Left forelimb (tissue), 1 donor: Measurements from ENCODE around the gene HAO1.
"Not testable (repeated sequence)": the region's sequence is repeated elsewhere in the genome, so short reads cannot be mapped to it uniquely, and the experiment has no call there.

Source experiments
- DNase-seq: peaks from one replicate; pipeline ENCODE4 v3.0.0-alpha.2; 2018; ENCODE audit warnings: low spot score

The HAO1 gene

DNA sequence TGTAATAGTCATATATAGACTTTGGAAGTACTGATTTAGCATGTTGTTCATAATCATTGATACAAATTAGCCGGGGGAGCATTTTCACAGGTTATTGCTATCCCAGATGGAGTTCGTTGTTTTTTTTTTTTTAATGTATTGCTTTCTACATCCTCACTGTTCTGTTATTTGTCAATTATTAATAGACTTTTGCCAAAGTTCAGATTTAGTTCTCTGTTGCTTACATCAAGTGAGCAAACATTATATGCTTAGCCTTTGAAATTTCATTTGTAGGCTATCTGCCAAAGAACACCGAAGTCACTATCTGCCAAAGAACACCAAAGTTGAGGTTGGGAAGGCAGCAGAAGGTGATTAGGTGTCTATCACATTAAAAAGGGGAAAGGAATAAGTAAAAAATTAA, at the start of gene HAO1:
TSS of gene HAO1 (minus strand) at position 118 of the 400 bp plus-strand sequence. CDS start at position 82, 36 bp downstream.
- no peak for DNase-seq

GRCh38 chr20:7989379-7989778, 49.1 kb upstream of the HAO1 start:
- no peak for DNase-seq

GRCh38 chr20:7985916-7986315, 45.7 kb upstream of the HAO1 start:
- no peak for DNase-seq

GRCh38 chr20:7984192-7984591, 43.9 kb upstream of the HAO1 start:
- DNase-seq, result no peak

DNA sequence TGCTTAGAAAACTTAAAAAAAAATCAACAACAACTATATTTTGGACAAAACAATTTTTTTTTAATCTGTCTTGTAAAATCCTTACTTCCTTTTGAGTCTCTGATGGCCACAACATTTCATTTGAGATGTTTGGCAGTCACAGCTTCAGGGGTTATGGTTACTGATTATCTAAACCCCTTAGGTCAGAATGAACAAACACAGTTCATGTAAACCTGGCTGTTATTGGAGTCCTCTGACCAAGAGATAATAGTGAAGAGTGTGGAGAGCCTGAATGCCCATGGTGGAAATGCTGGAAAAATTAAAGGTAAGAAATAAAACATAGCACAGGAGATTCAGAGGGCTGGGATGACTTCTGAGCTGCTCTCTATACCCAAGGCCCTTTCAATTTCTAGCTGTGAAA, 41.1 kb upstream of the HAO1 start:
- DNase-seq, result no peak

DNA sequence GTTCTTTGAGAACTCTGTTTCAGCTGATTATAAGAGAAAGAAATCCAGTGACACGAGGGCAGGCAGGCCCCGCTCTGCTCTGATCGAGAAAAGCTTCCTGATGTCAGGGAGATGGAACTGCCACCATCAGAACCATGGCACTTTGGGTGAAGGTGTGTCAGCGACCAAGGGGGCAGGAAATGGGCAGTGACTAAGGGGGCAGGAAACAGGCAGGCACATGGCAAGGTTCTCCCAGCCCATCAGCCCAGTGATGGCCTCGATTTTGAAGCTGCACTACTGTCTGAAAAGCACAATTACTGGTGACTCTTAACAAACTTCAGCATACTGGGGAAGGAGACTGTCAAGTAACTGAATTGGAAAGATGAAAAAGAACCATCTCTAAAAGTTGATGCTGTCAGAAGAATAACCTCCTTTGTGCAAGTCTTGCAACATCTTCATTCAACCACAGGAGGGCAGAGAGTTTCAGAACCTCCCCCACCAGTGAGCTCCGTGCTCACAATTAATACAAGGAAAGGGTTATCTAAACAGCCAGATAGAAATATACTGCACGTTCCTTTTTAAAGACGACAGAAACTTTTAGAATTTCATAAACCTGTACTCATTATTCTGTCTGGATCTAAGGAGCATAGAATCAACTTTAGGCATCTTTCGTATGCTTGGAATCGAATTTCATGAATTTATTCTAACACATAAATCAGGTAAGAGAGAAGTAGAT, 40.2 kb upstream of the HAO1 start:
- DNase-seq, result no peak

GRCh38 chr20:7977709-7978108, 37.5 kb upstream of the HAO1 start:
- DNase-seq, result no peak

DNA sequence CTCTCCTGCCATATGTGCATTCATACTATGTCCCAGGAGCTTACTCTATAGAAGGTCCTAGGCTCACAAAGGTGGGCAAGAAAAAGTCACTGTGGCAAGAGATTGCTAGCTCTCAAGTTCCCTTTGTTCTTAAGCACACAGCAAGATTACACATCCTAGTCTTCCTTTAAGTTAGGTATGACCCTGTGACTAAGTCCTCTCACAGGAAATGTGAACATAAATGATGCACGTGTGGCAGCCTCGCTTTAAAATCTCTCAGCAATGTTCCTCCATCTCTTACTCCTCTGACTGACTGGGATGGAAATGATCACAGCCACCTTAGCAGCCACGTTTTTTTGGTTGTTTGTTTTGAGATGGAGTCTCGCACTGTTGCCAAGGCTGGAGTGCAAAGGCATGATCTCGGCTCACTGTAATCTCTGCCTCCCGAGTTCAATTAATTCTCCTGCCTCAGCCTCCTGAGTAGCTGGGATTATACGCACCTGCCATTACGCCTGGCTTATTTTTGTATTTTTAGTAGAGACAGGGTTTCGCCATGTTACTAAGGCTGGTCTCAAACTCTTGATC, 35.7 kb upstream of the HAO1 start:
- DNase-seq, result no peak

DNA sequence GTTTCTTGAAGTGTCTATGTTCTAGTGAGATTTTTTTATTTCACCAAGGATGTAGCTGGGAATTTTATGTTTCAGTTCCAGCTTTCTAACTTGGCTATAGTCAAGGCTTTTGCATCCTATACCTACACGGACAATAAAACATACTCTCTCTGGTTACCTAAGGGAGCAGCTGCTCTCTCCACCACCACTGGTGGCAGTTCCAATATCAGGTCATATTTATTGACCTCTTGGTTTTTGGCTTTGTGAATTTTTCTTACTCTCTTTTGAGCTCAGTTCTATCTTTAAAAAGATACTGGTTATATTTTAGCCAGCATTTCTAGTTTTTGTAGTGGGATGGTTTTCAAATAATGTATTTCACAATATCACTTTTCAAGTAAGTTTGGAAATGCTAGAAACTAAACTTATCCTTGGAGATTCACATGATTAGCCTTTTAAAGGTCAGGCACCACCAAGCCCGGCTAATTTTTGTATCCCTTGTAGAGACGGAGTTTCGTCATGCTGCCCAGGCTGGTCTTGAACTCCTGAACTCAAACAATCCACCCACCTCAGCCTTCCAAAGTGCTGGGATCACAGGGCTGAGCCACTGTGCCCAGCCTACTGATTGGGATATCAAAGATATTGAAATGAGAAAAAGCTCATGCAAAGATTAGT, 34.7 kb upstream of the HAO1 start:
- DNase-seq, result no peak

GRCh38 chr20:7971536-7972280, 31.4 kb upstream of the HAO1 start:
- DNase-seq, result no peak

- DNase-seq, result no peak
Observed at GRCh38 chr20:7967199-7967844, 27.1 kb upstream of the HAO1 start.

- no peak for DNase-seq
Observed at GRCh38 chr20:7966176-7966575, 25.9 kb upstream of the HAO1 start.

- no peak for DNase-seq
Observed at GRCh38 chr20:7959484-7959883, 19.2 kb upstream of the HAO1 start.

GRCh38 chr20:7956561-7956960, 16.3 kb upstream of the HAO1 start:
- not testable (repeated sequence) for DNase-seq

DNA sequence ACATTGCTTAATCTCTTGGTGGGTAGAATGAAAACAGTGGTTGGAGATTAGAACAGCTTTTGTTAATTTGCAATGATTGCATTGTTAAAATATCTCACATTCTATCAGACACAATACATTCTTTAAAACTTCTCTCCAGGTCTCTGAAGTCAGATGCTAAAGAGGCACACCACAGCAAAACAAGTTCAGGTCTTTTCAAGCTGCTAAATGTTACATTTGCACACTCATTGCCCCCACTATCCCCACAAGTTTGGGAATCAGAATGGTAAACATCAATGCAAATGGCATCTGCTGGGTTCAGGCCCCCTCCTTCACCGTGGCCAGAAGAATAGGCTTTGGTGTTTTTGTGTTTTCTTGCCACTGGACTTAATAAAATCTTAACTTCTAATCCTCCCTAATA, 10.1 kb upstream of the HAO1 start:
- no peak for DNase-seq

- no peak for DNase-seq
Observed at GRCh38 chr20:7943891-7944290, 3.6 kb upstream of the HAO1 start.

GRCh38 chr20:7939663-7940062, 595 bp downstream of the HAO1 start:
- no peak for DNase-seq

- no peak for DNase-seq
Observed at GRCh38 chr20:7938058-7938457, 2.2 kb downstream of the HAO1 start.

DNA sequence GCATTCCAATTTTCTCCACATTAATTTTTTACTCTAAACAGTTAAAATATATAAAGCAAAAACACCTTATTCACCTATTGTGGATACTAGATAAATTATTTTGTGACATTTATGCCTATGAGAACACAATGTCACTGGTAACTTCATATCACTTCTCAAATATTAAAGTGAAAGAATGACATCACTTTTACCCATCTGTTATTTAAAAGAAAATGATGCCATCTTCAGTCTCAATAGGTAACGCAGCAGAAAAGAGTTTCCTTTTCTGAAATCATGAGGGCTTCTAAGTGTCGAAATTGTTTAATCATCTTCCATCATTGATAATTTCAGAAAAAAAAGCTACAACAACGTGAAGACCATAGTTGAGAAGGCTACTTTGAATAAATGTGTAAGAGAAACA, 2.9 kb downstream of the HAO1 start:
- DNase-seq, result no peak

- no peak for DNase-seq
Observed at GRCh38 chr20:7935027-7935551, 5.2 kb downstream of the HAO1 start.

- no peak for DNase-seq
Observed at GRCh38 chr20:7933346-7933745, 6.9 kb downstream of the HAO1 start.

DNA sequence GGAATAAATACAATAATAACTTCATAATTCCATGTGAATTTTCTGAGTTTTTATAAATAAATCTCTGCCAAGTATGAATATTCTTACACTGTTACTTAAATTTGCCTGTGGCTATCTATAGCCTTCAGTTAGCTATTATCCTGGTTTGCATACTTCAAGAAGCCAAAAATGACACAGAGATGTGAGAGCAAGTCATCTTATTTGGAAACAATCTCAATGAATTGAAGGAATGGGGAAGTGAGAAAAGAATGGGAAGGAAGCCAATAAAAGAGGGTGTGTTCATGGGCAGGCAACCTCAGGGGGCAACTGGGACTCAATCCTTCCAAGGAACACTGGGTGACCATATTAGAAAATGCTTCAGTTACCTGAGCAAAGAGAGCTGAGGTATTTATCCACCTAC, 9.9 kb downstream of the HAO1 start:
- no peak for DNase-seq
